Amniotic epithelial cell (primary cell): ENCODE results near the gene TMEM233.

Source experiments
- DNase-seq: peaks from one replicate; pipeline ENCODE4 v3.0.0-alpha.2; 2010; ENCODE audit warnings: low read depth

The TMEM233 gene

DNA sequence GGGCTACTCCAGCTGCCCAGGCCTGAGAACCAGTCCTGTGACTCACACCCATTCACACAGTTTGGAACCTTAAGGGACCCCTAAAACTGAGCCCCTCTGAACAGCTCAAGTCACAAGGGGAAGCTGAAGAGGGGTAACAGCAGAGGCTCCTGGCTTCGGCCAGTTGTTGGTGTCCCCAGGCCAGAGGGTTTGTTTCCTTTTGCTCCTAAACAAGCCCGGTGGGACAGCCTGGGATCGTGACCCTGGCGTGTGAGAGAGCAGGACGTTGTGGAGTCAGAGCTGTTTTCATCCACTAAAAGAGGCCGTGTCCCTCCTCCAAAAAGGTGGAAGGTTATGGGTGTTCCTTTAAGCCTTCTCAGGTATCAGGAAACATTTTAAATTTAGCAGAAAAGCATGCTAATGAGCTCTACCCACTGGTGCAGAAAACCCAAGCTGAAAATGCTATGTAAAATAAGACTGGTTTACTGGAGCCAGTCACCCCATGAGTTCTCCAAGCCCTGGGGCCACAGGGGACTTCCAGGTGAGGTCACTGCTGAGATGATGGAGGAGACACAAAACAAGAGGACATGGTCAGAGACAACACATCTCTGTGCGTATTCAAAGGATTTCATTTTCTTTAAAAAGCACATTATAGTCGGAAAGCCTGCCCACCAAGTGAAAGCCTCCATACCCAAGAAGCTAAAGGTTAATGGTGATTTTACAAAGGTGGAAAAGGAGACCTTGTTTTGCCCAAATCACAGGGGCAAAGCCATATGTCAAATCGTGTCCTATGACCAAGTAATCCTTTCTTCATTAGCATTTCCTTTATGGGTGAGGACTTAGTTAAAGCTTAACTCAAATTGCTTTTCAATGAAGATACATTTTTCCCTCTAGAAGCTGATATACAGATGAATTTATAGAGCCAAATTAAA, 88.4 kb downstream of the TMEM233 start:
- no peak for DNase-seq

DNA sequence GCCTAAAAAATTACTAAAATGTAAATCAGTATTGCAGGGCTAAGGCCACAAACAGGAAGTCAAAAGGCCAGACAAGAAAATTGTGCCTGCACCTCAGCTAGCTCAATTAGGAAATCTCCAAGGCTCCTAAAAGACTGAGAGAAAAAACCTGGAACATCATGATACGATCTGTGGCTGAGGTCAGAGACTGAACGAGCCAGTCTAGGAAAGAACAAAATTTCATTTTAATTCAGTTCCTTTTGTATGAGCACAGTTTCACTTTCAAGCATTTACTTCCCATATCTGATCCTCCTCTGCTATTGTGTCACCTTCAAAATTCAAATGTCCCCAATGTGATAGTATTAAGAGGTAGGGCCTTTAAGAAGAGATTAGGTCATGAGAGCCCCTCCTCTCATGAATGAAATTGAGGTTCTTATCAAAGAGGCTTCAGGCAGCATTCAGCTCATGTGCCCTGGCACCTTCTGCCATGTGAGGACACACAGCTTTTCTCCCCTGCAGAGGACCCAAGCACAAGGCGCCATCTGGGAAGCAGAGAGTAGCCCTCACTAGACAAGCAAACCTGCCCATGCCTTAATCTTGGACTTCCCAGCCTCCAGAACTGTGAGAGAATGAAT, 89.2 kb downstream of the TMEM233 start:
- DNase-seq: no peak

DNA sequence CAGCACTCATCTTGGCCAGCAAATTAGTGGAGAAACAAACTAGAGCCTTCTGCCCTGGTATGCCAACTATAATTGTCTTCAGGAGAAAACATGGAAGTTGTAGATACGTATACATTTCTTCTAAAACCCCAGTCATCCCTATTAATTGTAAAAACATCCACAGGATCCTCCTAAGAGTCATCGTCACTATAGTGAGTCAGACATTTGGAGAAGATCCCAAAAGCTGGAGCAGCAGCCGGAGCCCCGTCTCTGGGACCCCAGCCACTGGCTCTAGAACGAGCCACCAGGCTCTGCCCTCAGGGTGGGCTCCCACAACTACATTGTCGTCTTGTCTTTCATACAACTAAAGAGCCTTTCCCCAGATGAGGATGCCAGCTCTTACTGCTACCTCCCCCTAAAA, 89.8 kb downstream of the TMEM233 start:
- no peak for DNase-seq

DNA sequence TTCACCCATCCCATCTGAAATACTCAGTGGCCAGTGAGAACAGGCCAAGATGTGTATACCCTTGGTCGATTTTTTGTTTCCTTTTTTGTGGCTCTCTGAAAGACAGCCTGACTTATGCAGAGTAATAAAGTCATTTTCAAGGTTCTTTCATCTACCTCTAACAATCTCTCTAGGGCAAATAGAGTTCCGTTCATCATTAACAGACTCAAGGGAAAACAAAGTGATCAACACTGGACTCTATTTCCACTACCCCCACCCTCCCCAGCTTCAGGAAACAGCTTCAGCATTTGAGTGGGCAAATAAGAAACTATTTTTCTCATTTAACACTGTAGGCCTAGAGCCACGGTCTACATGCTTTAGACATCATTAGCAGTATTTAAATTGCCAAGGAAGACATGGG, 90.2 kb downstream of the TMEM233 start:
- DNase-seq: no peak

DNA sequence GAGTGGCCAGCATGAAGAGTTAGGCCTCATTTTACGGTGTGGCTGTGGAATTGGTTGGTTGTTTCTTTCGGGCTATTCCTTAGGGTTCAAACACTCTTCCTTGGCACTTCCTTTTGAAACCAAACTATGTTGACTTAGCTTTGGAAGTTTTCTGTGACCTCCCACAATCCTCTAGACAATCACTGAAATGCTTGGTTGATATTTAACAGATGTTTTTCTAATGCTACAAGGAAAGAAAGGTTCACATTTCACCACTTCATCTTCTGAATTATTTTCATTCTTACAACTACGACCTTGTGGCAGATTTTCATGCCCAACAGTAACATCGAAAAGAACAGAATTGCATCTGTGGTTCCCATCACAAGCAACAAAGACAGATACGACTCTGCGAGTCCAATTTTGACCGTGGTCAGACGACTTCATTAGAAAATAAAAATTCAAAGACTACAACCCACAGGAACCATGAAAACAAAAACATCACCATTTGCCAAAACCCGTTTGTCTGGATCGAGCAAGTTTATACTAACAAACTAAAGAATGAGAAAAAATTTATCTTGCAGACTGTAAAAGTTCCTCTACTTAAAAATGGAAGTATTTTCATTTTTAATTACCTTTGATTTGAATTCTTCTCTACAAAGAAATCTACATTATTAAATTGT, 91.3 kb downstream of the TMEM233 start:
- no peak for DNase-seq

DNA sequence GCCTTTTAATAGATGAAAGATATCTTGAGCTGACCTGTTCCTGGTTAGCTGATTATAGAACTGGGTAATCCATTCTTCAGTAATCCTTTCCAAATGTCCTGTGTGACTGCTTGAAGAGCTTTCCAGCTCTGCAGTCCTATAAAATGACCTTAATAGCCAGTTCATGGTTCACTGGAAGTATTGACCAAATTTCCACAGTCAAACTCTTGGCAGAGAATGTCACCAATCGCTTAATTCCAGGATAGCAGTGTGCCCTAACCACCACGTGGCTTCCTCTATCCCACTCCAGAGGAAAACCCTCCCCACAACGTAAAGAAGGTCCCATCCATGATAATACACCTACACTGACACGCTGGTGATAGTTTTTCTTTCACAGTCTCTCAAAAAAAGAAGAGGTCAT, 91.8 kb downstream of the TMEM233 start:
- DNase-seq: no peak

DNA sequence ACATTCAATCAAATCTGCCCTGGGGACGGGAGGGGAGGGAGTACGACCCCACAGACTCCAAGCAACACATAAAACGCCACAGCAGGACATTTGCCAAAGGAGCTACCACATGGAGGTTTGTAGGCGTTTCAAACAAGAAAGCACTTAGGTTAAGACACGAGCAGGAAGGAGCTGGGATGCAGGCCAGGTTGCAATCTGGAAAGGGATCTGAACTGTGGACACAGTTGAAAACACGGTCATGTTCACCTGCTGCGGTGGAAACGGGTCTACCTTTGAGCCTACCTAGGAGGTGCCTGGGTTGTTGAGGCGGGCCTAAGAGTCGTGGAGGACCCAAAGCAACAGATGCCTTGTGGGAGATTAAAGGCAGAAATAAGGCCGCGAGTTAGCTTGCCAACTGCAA, 92.8 kb downstream of the TMEM233 start:
- DNase-seq: no peak

DNA sequence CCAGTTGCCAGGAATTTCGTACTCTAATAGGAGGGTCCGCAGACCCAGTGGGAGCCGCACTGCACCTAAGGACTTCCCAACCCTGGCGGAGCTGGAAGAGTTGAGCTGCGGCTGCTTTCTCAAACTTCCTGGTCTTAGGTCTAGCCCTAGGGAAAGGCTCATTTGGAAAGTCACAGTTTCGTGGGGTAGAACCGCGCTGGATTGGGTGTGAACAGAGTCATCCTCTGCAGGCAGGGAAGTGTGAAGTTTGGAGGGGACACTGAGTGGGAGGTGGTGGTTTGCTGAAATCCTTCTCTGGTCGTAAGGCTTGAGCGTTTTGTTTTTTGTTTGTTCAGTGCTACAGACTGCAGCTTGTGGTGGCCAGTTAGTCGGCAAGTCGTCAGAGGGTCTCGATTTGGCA, 93.2 kb downstream of the TMEM233 start:
- DNase-seq: no peak

DNA sequence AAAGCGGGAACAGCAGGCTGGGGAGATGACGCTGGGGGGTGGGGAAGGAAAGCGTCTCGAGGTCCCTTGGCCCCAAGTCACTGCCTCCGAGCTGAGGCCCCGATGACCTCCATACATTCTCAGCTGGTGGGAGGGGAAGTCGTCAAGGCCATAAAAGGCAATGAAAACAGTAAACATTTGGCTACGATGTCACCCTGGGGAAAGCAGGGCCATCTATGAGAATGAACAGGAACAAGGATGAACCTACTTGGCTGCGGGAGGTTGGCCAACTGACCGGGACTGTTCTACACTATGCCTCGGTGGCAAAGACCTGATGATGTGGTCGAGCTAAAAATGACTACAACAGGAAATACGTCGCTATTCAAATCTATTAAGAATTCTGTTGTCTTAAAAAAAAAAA, 93.8 kb downstream of the TMEM233 start:
- DNase-seq: no peak

DNA sequence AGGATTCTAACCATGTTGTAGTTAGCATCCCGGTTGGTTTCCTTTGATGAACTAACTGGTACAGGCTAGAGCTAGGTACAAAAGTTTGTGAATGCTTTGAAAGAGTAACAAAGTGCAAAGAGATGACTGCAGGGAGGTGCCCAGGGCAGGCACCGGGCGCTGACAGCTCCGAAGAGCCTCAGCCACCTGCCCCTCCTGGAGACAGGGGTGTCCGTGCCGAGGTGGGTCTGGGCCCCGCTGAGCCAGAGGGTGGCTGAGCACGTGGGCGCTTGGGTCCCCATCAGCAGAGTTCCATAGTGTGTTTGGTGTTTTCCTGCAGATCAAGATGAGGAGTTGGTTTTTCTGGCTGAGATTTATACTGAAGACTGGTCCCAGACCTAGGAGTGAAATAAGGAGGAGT, 94.3 kb downstream of the TMEM233 start:
- no peak for DNase-seq

DNA sequence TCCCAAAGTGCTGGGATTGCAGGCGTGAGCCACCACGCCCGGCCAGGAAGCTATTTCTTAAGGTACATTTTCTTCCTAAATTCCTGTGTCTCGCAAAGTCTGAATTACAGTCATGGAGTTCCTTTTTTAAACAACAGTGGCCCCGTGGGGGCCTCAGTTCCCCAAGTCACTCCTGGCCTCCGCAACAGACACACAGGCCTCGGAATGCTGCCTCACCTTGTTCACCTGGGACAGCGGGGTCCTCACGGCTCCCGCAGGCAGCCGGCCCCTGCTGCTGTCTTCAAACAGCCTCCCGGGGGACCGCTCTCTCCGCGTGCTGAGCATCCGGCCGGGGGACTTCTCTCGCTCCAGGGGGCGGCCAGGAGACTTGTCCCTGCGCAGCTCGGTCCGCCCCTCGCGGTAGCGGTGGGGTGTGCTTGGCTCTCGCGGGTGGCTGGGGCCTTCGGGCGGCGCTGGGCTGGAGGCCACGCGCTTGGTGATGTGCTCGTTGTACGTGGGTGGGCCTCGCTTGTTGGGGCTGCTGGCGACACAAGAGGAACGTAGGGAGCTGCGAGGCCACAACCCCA, 96.4 kb downstream of the TMEM233 start:
- DNase-seq: no peak

DNA sequence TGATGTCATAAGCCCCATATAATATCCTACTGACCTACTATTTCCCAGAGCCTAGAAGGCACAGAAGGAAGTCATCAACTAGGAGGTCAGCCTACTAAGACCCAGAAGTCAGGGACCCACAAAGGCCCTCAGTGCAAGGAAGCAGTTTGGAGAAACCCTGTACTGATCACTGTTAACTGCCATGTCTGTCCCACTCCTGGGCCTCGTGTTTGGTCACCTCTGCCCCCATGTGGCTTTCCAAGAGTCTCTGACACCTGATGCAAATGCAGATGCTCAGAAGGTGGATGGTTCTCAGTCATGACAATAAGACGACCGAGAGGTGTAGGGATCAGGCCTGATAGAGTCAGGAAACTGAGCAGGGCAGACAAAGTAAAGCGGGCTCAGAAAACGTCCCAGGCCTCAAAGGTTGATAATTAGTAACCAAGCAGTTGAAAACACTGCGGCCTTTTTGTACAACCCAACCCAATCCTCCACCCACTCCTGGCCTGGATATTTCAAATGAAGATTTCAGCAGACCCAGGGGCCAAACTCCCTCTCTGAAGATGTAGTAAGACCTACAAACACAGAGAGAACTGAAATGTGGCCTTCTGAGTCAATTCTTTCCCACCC, 97.7 kb downstream of the TMEM233 start:
- DNase-seq: no peak

DNA sequence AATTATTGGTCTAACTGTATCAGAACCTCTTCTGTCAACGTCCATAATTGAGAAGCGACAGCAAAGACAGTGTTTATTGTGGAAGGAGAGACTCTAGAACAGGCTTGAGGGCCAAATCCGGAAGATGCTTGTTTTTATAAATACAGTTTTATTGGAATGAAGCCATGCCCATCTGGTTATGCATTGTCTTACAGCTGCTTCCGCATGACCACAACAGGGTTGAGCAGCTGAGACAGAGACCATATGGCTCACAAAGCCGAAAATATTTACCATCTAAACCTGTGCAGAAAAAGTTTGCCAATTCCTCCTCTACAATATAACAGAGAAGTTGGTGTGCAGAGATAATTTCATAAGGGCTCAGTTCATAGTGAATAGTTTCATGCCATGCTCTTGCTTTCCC, 98.8 kb downstream of the TMEM233 start:
- DNase-seq: no peak
